Measurements from ENCODE around the gene CCDC191. TPM values are rescaled to one million over a fixed set of nuclear protein-coding genes. Genes with fewer than 3 reads are reported as not detected.

CCDC191 gene
- polyA plus RNA-seq, 1 donor (not counting 4 experiments of a cell fraction or from before 2014, with no cell fraction given): 3.6 TPM

DNA sequence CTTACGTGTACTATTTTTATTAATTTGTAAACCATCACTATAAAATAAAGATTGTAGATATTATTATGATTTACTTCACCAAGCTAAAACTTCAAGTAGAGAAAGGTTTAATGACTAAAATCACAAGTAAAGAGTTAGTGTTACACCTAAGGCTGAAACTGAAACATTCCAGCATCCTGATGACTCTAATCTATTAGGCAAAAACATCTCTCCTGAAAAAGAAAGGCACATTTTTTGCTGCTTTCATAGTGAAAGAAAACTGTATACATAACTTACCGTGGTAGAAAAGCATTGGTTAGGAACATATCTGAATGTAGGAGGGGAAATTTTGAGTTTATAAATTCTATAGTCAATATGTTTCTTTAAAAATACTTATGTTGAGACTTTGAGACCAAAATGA, 35.4 kb downstream of the CCDC191 start:
- TF ChIP-seq CTCF (optimal IDR thresholded peaks at IDR 0.05 in 1 of 3, IDR thresholded peaks at IDR 0.05 in 1 of 3, conservative IDR thresholded peaks at IDR 0.05 in 1 of 3; ENCODE audit: extremely low read depth in 1 of 3, insufficient read depth in 2 of 3, low read length in 3 of 3): no peak
- no peak for TF ChIP-seq EZH2 (IDR thresholded peaks at IDR 0.05; ENCODE audit: low read length)
- no peak overlapping the region for H3K9ac ChIP-seq (ENCODE audit: control insufficient read depth, extremely low read depth, insufficient read depth, low read length)
- H3K4me2 ChIP-seq (ENCODE audit: control insufficient read depth, extremely low read depth, insufficient read depth, low read depth, low read length): no peak overlapping the region
- no peaks in the 10 kb centered on the region for H3K79me2 ChIP-seq (ENCODE audit: control insufficient read depth, insufficient read depth, low read length)
- FAIRE-seq (no peak), DNase-seq (ENCODE audit: low read depth, low spot score) (no peak)
- H3K9me3 ChIP-seq (ENCODE audit: control insufficient read depth, low read depth, low read length): no peaks in the 10 kb centered on the region
- dilution Hi-C loops (cut with MboI; ENCODE audit: extremely low pct_ligation_motif_present, low sequenced_read_pairs): no loop called here
- H3K36me3 ChIP-seq (ENCODE audit: control insufficient read depth in 2 of 2, extremely low read depth in 1 of 2, insufficient read depth in 2 of 2, low read length in 2 of 2): no peaks in the 10 kb centered on the region
- H3K27me3 ChIP-seq (ENCODE audit: control insufficient read depth, extremely low read depth, insufficient read depth, low read length): no peaks in the 10 kb centered on the region
- no peaks in the 10 kb centered on the region for H3K4me1 ChIP-seq (ENCODE audit: control insufficient read depth, extremely low read depth, insufficient read depth, low read length)
- no peaks in the 10 kb centered on the region for H4K20me1 ChIP-seq (ENCODE audit: control insufficient read depth, extremely low read depth, insufficient read depth, low read length)
- H3K9me1 ChIP-seq (ENCODE audit: control insufficient read depth, extremely low read depth, insufficient read depth, low read length): no peaks in the 10 kb centered on the region
- no peak overlapping the region for H3K27ac ChIP-seq (ENCODE audit: control insufficient read depth, insufficient read depth, low read length)
- H2AFZ ChIP-seq (ENCODE audit: control insufficient read depth, low read length): no peak overlapping the region
- H3K4me3 ChIP-seq (ENCODE audit: control insufficient read depth in 2 of 3, extremely low read depth in 1 of 3, insufficient read depth in 2 of 3, low read depth in 1 of 3, low read length in 3 of 3): no peak overlapping the region

DNA sequence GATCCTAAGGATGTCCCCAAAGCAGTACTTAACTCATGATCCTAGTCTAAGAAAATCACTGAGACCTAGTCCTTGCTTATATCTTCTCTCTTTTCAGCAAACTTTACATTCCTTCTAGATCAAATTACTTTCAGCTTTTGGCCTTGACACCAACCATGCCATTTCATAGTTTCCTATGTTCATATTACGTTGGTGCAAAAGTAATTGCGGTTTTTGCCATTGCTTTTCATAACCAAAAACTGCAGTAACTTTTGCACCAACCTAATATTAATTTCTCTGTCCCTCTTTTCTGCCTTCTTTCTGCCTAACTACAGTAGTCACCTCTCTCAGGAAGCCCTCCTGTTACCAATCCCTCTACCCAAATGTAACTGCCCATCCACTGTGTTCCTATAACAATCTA, 36.8 kb downstream of the CCDC191 start:
- Histone ChIP-seq H3K79me2 (ENCODE audit: control insufficient read depth, insufficient read depth, low read length) (no peaks in the 10 kb centered on the region), H3K27me3 (ENCODE audit: control insufficient read depth, extremely low read depth, insufficient read depth, low read length) (no peaks in the 10 kb centered on the region), H4K20me1 (ENCODE audit: control insufficient read depth, extremely low read depth, insufficient read depth, low read length) (no peaks in the 10 kb centered on the region), H3K27ac (ENCODE audit: control insufficient read depth, insufficient read depth, low read length) (no peak overlapping the region), H3K9me1 (ENCODE audit: control insufficient read depth, extremely low read depth, insufficient read depth, low read length) (no peaks in the 10 kb centered on the region), H3K4me1 (ENCODE audit: control insufficient read depth, extremely low read depth, insufficient read depth, low read length) (no peaks in the 10 kb centered on the region), H2AFZ (ENCODE audit: control insufficient read depth, low read length) (no peak overlapping the region), H3K9me3 (ENCODE audit: control insufficient read depth, low read depth, low read length) (no peaks in the 10 kb centered on the region), H3K9ac (ENCODE audit: control insufficient read depth, extremely low read depth, insufficient read depth, low read length) (no peak overlapping the region), H3K4me3 (ENCODE audit: control insufficient read depth in 2 of 3, extremely low read depth in 1 of 3, insufficient read depth in 2 of 3, low read depth in 1 of 3, low read length in 3 of 3) (no peak overlapping the region), H3K4me2 (ENCODE audit: control insufficient read depth, extremely low read depth, insufficient read depth, low read depth, low read length) (no peak overlapping the region), H3K36me3 (ENCODE audit: control insufficient read depth in 2 of 2, extremely low read depth in 1 of 2, insufficient read depth in 2 of 2, low read length in 2 of 2) (no peaks in the 10 kb centered on the region)
- no peak for FAIRE-seq
- dilution Hi-C loops (cut with MboI; ENCODE audit: extremely low pct_ligation_motif_present, low sequenced_read_pairs): no loop called here
- no peak for TF ChIP-seq EZH2 (IDR thresholded peaks at IDR 0.05; ENCODE audit: low read length)
- no peak for TF ChIP-seq CTCF (optimal IDR thresholded peaks at IDR 0.05 in 1 of 3, IDR thresholded peaks at IDR 0.05 in 1 of 3, conservative IDR thresholded peaks at IDR 0.05 in 1 of 3; ENCODE audit: extremely low read depth in 1 of 3, insufficient read depth in 2 of 3, low read length in 3 of 3)
- DNase-seq (ENCODE audit: low read depth, low spot score): no peak

Measured in keratinocyte (primary cell).